Bronchial epithelial cell (primary cell): Measurements from ENCODE around the gene SHISAL1. TPM values are rescaled to one million over a fixed set of nuclear protein-coding genes. Genes with fewer than 3 reads are reported as not detected.
A peak's percentile ranks its signal among the peaks of the same experiment; 100 is the strongest.

ENCODE experiments used
- DNase-seq: peaks from one replicate; pipeline ENCODE4 v3.0.0-alpha.2; 2010; ENCODE audit warnings: low read depth
- FAIRE-seq: peaks from 2 replicates; lab custom pipeline; 2011; peaks lifted over from hg19 to GRCh38; lab: Jason Lieb, UNC
- H3K27me3 ChIP-seq: 2 replicates; pipeline ENCODE4 v1.5.1; 2011; ENCODE audit warnings: low read length; ENCODE audit not compliant: control insufficient read depth, insufficient read depth
- H3K36me3 ChIP-seq: 2 replicates; pipeline ENCODE4 v1.5.1; 2011; ENCODE audit warnings: low read length; ENCODE audit not compliant: control insufficient read depth, insufficient read depth
- H3K4me3 ChIP-seq: 2 replicates; pipeline ENCODE4 v1.5.1; 2011; ENCODE audit warnings: mild to moderate bottlenecking, low read depth, low read length, control low read depth
- CTCF ChIP-seq: IDR thresholded peaks from 2 replicates; pipeline ENCODE4 v1.5.1; 2011; ENCODE audit warnings: mild to moderate bottlenecking, moderate library complexity, low read length, control low read depth, inconsistent platforms; ENCODE audit not compliant: insufficient read depth, severe bottlenecking
- total RNA-seq: library from RNA; depleted of rRNA; stranded (reverse); fragments of >200 nt; gene quantifications from 2 replicates; pipeline ENCODE4 v1.2.1, GENCODE V29; 2014

Gene SHISAL1
- total RNA-seq, 1 donor from 2014 or later, result 0.26 TPM

- no peak for TF ChIP-seq CTCF
- no peaks in the 10 kb centered on the region for H3K36me3 ChIP-seq
- no peak for DNase-seq
- H3K27me3 ChIP-seq, result no peaks in the 10 kb centered on the region
- FAIRE-seq, result no peak
- H3K4me3 ChIP-seq, result no peak overlapping the region
Measured at GRCh38 chr22:44313385-44314006, 745 bp upstream of the SHISAL1 start.

- FAIRE-seq (no peak), DNase-seq (peak; percentile 69)
- Histone ChIP-seq H3K27me3 (no peaks in the 10 kb centered on the region), H3K4me3 (no peak overlapping the region), H3K36me3 (no peaks in the 10 kb centered on the region)
- TF ChIP-seq CTCF, result no peak
Measured at GRCh38 chr22:44311855-44312170, 938 bp downstream of the SHISAL1 start.

- no peak for DNase-seq
- H3K4me3 ChIP-seq, result no peak overlapping the region
- no peaks in the 10 kb centered on the region for H3K36me3 ChIP-seq
- FAIRE-seq, result no peak
- peak; percentile 3 for TF ChIP-seq CTCF
- no peaks in the 10 kb centered on the region for H3K27me3 ChIP-seq
Measured at GRCh38 chr22:44311104-44311854, 1.5 kb downstream of the SHISAL1 start.

GRCh38 chr22:44309647-44310046 lies 3.1 kb downstream of the SHISAL1 start:
- no peak for TF ChIP-seq CTCF
- H3K4me3 ChIP-seq, result no peak overlapping the region
- no peaks in the 10 kb centered on the region for H3K36me3 ChIP-seq
- no peak for DNase-seq
- H3K27me3 ChIP-seq, result no peaks in the 10 kb centered on the region
- peak; percentile 73 for FAIRE-seq

- peak; percentile 96 for DNase-seq
- Histone ChIP-seq H3K36me3 (no peaks in the 10 kb centered on the region), H3K27me3 (no peaks in the 10 kb centered on the region)
Measured at GRCh38 chr22:44309137-44309536, 3.6 kb downstream of the SHISAL1 start.

More at GRCh38 chr22:44309137-44309536, 3.6 kb downstream of the SHISAL1 start:
- TF ChIP-seq CTCF, result no peak
- H3K4me3 ChIP-seq, result no peak overlapping the region
- peak; percentile 95 for FAIRE-seq
